ENCODE results near the gene LRCH1.

GRCh38 chr13:46685006-46685730, 132.2 kb downstream of the LRCH1 start:
- TF ChIP-seq CTCF (IDR thresholded peaks at IDR 0.05; ENCODE audit: low read depth, low read length, missing input control) (no peak), REST (IDR thresholded peaks at IDR 0.05) (no peak), MAX (IDR thresholded peaks at IDR 0.05) (no peak), EGR1 (IDR thresholded peaks at IDR 0.05; ENCODE audit: low read depth in 2 of 2) (no peak), GABPA (IDR thresholded peaks at IDR 0.05 in 1 of 2, conservative IDR thresholded peaks at IDR 0.05 in 1 of 2) (no peak), ZBTB33 (IDR thresholded peaks at IDR 0.05) (no peak), RAD21 (IDR thresholded peaks at IDR 0.05) (no peak), TAF1 (conservative IDR thresholded peaks at IDR 0.05) (no peak), FOXA1 (IDR thresholded peaks at IDR 0.05) (no peak), SP1 (IDR thresholded peaks at IDR 0.05) (no peak), YY1 (IDR thresholded peaks at IDR 0.05) (no peak), RXRA (IDR thresholded peaks at IDR 0.05) (no peak), JUND (IDR thresholded peaks at IDR 0.05) (no peak), ATF3 (IDR thresholded peaks at IDR 0.05) (no peak)
